GM21515 (cell line): ENCODE measurements around the gene EFCAB8.

Experiments
- ATAC-seq: cut with Tn5 transposase; IDR thresholded peaks from one replicate; pipeline ENCODE4 v1.9.1; 2021; ENCODE audit not compliant: unreplicated experiment

The EFCAB8 gene

DNA sequence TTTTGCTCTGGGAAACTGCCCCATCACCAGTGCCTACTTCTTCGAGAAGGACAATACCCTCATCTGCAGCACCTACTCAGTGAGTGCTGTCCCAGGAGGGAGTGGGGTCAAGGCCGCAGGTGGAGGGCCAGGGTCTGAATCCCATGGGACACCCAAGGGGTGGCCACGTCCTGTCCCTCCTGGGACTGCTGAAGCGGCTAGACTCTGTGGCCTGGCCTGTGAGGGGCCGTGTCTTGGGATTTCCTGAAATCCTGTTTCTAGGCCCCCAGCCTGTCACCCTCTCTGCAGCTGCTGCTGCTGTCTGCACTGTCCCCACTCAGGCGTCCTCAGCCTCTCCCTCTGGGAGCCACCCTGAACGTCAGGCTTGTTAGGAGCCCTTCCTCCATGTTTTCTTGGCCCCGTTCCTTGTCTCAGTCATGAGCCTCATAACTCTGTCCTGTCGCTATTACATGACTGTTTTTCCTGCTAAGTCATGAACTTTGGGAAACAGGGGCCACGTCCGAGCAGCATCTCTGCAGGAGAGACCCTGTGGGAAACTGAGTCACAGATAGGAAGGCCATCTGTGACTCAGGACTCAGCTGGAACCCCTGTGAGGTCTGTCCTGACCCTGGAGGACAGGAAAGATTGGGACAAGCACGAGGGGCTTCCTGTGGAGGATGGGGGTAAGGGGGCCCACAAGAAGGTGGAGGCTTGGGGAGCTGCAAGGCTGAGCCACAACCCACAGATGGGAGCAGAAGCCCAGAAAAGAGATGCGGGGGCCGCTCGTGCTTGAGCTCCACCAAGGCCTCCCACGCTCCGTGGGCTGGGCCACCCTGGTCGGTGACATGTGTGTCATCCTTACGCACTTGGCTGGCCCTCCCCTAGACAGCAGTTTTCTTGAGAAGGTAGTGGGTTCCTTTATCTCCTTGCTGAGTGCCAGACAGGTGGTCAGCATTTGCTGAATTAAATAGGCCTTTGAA, 49.9 kb downstream of the EFCAB8 start:
- no peak for ATAC-seq

DNA sequence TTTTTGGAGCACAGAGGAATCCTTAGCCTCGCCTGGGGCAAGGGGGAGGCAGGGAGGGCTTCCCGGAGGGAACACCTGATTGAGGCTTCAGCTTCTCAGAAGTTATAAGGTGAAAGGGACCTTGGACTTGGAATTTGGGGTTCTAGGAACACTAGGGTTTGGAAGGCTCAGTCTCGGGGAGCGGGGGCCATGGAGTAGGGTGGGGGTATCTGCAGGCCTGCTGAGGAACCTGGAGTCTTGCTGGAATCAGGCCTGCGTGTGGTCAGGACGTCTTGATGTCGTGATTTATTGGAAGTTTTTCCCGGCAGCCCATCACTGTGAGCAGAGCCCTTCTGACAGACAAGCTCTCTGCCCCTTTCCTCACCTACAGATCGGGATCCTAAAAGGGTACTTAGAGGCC, 50.7 kb downstream of the EFCAB8 start:
- no peak for ATAC-seq

DNA sequence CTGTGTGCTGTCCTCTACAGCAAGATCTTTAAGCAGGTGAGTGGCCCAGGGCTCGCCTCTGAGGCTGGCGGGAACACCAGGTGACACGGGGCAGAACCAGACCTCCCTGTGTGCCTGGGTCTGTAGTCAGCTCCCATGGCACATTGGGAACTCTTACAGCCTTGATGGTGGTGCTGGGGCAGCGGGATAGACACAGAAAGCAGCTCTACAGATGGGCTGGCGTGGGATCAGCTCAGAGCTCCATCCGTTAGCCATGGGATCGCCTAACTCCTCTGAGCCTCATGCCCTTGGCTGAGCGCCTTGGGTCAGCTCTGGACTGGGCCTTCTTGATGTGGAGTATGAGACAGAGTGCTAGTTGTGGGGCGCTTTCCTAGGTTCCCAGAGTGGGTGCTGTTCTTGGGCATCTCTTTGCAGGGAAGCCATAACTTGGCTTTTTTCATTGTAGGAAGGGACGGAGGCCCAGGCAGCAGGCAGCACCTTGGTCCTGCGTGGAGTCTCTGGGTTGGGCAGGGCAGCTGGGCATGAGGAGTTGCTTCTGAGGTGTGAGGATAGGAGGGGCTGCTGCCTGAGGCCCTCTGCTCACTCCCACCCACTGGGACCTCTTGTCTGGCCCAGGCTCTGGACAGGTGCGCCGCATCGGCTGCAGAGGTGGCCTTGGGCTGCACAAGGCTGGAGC, 51.3 kb downstream of the EFCAB8 start:
- no peak for ATAC-seq

DNA sequence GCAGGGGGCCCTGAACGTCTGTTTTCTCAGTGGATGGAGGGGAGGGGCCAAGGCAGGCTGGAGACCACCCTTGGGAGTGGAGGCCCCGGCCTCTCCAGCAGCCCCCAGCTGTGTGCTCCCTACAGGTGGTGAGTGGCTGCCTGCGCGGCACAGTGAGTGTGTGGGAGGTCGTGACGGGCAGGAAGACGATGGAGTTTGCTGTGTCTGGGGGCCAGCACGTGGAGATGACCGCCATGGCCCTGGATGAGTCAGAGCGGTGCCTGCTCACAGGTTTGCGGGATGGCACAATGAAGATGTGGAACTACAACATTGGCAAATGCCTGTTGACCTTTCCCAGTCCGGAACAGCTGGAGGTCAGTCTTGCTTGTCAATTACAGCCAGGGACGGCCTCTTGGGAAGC, 52.6 kb downstream of the EFCAB8 start:
- ATAC-seq, result no peak

DNA sequence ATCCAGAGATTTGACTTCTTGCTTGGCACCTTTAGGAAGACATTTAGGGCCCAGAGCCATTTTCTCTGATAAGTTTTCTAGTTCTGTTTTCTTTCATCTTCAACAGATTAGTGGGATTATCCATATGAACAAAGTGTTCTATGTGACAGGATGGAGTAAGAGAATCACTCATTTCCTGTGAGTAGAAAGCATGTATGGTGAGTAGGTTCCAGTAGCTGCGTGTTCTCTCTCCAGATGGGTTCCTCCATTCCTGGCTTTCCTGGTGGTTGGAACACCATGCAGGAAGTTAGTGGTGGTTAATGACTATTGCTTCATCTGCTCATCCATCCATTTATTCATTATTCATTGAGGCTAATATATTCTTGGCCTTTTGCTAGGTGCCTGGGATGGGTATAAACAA, 54.0 kb downstream of the EFCAB8 start:
- no peak for ATAC-seq

DNA sequence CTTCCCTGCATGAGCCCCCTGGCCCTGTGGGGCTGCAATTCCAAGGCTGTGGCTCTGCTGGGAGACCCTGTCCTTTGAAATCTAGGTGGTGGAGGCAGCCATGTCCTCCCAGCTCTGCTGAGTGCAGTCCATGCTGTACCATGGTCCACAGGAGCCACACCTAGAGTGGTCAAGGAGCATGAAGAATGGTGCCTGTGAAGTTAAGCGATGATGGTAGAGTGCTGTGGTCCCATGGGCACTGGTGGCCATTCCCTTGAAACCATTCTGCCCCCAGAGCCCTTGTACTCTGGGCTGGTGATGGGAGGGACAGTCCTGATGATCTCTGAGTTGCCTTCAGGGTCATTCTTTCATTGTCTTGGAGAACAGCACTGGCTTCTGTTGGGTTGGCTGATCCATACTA, 55.3 kb downstream of the EFCAB8 start:
- no peak for ATAC-seq

DNA sequence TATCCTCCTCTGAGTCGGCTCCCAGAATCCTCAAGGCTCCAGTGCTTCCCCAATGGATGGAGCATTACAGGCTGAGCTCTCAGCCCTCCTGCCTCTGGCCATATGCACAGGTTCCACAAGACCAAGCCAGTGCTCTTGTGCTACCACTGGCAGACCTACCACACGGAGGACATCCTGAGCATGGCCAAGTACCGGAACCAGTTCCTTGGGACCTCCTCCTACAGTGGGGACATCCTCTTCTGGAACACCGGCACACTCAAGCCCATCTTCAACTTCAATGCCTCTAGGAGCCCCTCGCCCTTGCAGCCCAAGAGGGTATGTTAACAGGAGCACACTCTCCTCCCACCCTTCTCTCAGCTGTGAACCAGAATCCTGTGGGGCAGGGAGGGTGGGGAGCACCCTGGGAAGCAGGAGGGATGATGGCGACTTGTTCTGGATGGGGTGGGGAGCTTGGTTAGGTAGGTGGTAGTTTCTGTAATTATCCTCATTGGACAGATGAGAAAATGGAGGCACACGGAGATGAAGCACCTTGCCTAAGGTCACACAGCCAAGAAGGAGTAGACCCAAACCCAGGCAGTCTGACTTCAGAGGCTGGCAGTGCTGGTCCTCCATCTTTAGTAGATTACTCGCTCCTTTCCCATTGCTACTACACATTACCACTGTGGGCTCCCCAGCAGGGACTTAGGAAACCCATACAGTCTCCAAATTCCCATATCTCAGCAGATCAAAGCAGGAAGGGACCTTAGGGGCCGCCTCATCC, 58.6 kb downstream of the EFCAB8 start:
- ATAC-seq, result no peak

DNA sequence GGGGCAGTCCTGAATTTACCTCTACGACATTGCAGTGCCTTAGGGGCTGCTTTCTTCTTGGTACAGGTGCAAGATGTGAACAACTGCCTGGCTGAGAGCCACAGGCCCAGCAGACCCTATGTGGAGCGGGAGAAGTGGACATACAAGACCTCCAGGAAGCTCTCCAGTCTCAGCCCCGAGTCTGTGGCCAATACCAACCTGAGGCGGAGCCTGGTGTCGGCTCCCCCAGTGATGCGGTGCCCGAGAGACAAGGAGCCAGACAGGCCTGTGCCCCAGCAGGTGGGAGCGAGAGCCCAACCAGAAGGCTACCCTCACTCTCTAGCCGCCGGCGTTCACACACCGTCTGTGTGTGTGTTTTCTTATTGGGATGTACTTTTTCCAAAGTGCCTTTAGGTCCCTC, 59.6 kb downstream of the EFCAB8 start:
- ATAC-seq, result no peak

DNA sequence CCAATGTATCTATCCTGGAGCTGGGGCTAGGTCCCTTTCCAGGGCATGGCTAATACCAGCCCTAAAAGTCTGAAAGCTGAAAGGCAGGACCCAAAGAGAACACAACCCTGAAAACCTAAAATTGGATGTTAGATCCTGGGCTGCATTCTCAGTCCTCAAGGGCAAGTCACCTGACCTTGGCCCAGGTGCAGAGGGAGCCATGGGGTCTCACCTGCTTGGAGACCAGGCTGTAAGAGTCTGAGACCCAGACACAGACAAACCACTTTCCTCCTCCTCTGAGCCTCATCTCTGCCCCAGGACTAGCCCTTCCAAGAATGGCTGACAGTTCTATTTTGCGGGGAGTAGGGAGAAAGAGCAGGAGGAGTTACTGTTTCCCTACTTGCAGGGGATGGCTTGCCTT, 60.0 kb downstream of the EFCAB8 start:
- no peak for ATAC-seq

DNA sequence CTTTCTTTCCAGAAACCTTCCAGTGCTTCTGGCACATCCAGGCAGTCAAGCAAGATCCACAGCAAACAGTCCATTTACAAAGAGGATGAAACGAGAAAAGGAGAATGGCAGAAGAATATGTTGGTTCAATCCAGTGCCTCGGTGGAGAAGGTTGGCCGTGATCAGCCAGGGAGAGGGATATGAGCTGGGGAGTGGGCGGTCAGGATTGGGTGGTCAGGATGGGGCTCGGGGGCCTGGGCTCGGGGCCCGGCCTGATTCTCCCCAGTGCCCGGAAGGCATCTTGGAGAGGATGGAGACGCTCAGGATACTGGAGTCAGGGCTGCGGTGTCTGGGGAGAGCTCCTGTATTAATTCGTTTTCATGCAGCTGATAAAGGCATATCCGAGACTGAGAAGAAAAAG, 61.3 kb downstream of the EFCAB8 start:
- ATAC-seq, result no peak

DNA sequence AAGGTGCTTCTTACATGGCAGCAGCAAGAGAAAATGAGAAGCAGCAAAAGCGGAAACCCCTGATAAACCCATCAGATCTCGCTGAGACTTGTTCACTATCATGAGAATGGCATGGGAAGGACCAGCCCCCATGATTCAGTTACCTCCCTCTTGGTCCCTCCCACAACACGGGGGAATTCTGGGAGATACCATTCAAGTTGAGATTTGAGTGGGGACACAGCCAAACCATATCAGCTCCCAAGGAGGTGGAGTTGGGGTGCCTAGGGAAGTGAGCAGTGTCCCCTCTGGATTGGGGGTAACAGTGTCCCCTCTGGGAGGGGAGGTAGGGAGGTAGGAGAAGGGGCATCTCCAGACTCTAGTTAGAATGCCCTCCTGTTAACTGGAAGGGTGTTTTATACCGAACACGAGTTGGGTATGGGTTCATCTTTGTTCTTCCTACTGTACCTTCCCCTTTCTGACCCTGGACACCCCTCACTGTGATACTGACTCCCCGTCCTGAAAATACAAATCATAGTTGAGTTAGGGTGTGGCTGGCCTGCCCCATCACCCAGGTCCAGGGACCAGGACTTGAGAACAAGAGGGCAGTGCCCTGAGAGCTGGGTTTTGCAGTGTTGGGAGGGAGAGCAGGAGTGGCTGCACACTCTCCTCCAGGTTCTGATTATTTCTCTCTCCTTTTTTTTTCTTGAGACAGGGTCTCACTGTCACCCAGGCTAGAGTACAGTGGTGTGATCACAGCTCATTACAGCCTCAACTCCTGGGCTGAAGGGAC, 62.0 kb downstream of the EFCAB8 start:
- ATAC-seq, result no peak

DNA sequence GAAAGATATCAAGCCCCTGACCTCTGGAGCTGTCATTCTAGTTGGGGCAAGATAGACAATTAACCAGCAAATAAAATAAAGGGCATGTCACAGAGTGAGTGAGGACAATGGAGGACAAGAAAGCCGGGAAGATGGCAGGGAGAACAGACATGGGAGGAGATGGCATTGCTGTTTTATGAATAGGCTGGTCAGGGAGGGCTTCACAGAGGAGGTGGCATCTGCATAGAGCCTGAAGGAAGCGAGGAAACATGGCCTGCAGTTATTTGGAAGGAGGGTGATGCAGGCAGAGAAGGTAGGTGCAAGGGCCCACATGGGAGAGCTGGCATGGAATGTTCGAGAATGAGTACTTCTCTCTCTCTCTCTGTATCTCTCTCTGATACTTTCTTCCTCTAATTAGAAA, 63.7 kb downstream of the EFCAB8 start:
- ATAC-seq, result no peak

DNA sequence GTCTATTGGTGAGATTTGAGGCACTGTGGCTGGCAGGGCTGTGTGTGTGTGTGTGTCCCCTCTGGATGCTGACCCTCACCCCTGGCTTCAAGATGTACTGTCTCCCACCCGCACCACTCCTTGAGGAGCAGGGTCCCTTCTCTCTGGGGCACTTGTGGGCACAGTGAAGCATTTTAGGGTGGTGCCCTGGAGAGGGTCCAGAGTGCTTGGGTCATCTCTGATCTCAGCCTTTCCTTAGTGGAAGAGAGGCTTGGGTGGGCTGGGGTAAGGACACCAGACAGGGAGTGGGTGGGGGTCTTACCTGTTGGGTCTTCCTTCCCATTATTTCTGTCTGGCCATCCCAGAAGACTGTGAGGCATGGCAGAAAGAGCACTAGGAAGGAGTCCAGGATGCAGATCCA, 66.1 kb downstream of the EFCAB8 start:
- ATAC-seq, result no peak

DNA sequence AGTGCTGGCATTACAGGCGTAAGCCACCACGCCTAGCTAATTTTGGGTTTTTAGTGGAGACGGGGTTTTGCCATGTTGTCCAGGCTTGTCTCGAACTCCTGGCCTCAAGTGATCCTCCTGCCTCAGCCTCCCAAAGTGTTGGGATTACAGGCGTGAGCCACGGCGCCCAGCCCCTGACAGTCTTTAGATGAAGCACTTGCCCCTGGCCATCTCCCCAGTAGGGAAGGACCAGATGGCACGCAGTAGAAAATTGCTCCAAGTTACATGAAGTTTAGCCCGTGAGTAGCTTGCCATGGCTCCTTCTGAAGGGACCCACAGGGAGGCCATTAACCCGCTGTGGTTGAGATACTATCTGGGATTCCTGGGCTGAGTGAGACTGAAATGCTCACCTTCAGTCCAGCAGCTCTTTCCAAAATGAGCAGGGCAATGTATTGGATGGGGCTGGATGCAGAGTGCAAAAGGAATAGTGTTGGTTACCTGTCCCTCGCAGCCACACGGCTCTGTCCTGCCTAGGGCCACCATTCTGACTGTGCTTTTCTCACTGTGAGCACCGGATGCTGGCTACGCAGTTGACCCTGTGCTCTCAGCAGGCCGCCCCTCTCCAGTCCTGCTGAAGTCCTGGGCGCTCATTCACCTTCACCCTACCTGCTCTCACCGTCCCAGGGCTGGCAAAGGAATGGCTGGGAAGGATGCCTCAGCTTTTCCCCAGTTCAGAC, 66.9 kb downstream of the EFCAB8 start:
- ATAC-seq, result no peak

DNA sequence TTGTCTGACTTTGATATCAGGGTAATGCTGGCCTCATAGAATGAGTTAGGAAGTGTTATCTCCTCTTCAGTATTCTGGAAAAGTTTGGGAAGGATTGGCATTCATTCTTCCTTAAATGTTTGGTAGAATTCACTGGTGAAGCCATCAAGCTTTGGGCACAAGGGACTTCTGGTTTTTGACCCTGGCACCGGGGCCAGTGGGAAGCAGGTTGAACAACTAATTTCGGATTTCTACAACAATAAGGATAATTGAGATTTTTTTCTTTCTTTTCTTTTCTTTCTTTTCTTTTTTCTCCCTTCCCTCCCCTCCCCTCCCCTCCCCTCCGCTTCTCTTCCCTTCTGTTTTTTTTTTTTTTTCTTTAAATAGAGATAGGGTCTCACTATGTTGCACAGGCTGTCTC, 70.4 kb downstream of the EFCAB8 start:
- no peak for ATAC-seq

DNA sequence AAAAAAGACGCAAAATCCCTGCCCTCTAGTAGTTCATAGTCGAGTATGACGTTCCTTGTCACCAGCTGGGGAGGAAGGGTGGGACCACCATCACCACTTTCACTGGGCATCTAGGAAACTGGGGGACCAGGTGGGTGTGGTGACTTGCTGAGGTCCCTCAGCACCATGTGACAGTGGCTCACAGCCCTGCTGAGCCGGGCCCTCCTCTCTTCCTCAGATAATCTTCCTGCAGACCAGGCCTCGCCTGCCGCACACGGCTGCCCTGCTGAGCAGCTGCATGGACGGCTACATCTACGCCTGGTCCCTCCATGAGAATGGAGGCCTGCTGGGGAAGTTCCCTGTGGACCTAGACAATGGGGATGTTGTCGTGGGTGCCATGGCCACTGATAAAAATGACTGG, 71.5 kb downstream of the EFCAB8 start:
- ATAC-seq, result no peak

DNA sequence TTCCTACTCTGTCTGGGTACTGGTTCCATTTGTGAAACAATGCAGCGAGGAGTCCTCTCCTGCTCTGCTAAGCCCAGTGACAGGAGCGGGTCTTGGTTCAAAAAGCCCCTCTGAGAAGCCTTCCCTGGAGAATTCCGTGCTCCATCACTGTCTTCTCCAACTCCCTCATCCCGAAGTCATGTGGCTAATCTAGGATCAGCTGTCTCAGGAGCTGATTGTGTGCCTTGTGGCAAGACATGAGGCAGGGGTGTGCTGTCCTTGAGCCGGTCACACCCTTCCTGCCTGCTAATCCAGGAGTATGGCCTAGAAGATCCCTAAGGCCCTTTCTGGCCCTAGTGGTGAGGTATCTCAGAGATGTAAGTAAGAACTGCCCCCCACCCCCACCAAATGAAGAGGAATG, 72.0 kb downstream of the EFCAB8 start:
- ATAC-seq, result no peak

DNA sequence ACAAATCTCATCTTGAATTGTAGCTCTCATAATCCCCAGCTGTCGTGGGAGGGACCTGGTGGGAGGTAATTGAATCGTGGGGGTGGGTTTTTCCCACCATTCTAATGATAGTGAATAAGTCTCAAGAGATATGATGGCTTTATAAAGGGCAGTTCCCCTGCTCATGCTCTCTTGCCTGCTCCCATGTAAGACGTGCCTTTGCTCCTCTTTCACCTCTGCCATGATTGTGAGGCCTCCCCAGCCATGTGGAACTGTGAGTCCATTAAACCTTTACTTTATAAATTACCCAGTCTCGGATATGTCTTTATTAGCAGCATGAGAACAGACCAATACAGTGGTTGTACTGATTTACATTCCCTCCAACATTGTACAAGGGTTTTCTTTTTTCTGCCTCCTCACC, 75.9 kb downstream of the EFCAB8 start:
- no peak for ATAC-seq

DNA sequence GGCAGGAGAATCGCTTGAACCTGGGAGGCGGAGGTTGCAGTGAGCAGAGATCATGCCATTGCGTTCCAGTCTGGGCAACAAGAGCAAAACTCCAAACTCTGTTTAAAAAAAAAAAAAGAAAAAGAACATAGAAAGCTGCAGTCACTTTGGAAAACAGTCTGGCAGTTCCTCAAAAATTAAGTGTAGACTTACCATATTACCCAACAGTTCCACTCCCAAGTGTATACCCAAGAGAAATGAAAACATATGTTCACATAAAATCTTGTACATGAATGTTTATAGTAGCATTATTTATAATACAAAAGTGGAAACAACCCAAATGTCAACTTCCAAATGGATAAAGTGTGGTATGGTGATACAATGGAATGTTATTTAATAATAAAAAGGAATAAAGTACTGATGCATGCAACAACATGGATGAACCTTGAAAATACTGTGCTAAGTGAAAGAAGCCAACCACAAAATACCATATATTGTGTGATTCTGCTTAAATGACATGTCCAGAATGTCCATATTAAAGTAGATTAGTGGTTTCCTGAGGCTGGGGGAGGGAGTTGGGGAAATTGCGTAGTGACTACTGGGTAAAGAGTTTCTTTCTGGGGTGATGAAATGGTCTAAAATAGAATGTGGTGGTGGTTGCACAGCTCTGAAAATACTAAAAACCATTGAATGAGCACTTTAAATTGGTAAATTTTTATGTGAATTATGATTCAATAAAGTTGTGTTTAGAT, 82.6 kb downstream of the EFCAB8 start:
- ATAC-seq, result no peak
